ENCODE results near the gene CLIC5. TPM values are rescaled to one million over a fixed set of nuclear protein-coding genes. Genes with fewer than 3 reads are reported as not detected.

The CLIC5 gene
- total and polyA plus RNA-seq, 2 donors (not counting 1 experiment from before 2014, with no cell fraction given), result 0.96 to 0.97 TPM

DNA sequence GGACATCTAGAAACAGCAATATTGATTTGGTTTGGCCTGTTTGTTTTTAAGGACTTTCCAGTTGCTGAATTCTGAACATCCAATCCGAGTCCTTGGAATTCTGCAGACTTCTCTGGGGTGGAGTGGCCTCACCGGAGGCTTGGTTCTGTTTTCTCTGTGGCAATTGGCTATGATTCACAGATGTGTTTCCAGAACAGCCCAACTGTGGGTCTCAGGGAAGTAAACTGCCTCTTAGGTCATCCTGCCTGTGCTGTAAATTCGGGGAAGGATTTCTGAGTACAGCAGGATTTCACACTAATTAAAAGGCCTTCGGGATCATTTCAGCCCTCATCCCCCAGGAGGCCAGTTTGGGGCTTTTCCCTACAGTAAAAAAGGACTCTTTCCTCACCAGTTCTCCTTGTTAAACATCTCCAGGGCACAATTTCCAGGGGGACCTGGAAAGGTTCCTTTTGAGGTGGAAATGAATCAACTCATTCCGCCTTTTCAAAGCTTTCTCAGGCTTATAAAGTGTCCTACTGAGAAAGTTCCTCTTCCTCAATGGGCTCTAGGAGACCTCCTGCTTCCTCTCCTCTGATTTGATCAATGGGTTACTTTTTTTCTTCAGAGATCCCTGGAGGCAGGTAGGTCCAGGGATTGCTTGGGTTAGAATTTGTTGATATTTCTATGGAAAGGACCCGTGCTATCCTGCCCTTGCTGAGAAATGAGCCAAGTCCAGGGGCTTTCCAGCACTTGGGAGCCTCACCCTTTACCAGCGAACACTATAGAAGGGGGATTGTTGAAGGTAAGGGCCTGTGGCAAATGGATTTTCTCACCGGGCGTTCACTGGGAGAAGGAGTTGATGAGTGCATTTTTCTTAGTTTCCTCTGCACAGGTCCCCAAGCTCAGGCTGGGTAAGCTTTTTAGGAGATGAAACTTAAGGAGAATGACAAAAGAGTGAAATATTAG is 114.6 kb downstream of the CLIC5 start:
- H3K9me3 ChIP-seq (ENCODE audit: control extremely low read depth in 1 of 3, control insufficient read depth in 2 of 3, insufficient read depth in 1 of 3, low read length in 2 of 3), result no peaks in the 10 kb centered on the region
- intact Hi-C loops (cut with micrococcal nuclease), result no loop called here
- no peaks in the 10 kb centered on the region for H3K27me3 ChIP-seq (replicated peaks in 1 of 4; ENCODE audit: control extremely low read depth in 1 of 4, control insufficient read depth in 3 of 4, insufficient read depth in 4 of 4, low read length in 3 of 4)
- ATAC-seq (ENCODE audit: low read depth), result no peak
- no peaks in the 10 kb centered on the region for H3K79me2 ChIP-seq (ENCODE audit: control insufficient read depth, insufficient read depth, low read length)
- no peaks in the 10 kb centered on the region for H3K4me1 ChIP-seq (ENCODE audit: control insufficient read depth in 2 of 2, insufficient read depth in 2 of 2, low read length in 2 of 2)
- Mint-ChIP-seq H3K9me3 (ENCODE audit: insufficient read depth) (no peaks in the 10 kb centered on the region), H3K27me3 (no peaks in the 10 kb centered on the region), H3K27ac (no peak overlapping the region), H3K4me3 (no peak overlapping the region), H3K4me1 (no peaks in the 10 kb centered on the region)
- H4K20me1 ChIP-seq (ENCODE audit: control insufficient read depth, insufficient read depth, low read length, poor library complexity, severe bottlenecking), result no peaks in the 10 kb centered on the region
- TF ChIP-seq, protein P1, sequence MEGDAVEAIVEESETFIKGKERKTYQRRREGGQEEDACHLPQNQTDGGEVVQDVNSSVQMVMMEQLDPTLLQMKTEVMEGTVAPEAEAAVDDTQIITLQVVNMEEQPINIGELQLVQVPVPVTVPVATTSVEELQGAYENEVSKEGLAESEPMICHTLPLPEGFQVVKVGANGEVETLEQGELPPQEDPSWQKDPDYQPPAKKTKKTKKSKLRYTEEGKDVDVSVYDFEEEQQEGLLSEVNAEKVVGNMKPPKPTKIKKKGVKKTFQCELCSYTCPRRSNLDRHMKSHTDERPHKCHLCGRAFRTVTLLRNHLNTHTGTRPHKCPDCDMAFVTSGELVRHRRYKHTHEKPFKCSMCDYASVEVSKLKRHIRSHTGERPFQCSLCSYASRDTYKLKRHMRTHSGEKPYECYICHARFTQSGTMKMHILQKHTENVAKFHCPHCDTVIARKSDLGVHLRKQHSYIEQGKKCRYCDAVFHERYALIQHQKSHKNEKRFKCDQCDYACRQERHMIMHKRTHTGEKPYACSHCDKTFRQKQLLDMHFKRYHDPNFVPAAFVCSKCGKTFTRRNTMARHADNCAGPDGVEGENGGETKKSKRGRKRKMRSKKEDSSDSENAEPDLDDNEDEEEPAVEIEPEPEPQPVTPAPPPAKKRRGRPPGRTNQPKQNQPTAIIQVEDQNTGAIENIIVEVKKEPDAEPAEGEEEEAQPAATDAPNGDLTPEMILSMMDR (IDR thresholded peaks at IDR 0.05), result no peak
- no peak for TF ChIP-seq EZH2 (IDR thresholded peaks at IDR 0.05; ENCODE audit: borderline replicate concordance, insufficient read depth, low read depth, low read length, poor library complexity, severe bottlenecking)
- POLR2A ChIA-PET, result no interaction called here
- WGBS (ENCODE audit: insufficient coverage), result 95% methylated on average over 7 of the region's 9 CpGs
- H3K9ac ChIP-seq (ENCODE audit: low read length), result no peak overlapping the region
- DNase-seq, result no peak
- CTCF ChIA-PET, result interaction anchor here (0.7 to 1.2 kb wide), 2 partner anchors 8 to 21 kb away, joined by 3 read pairs; no protein-coding TSS in a partner anchor
- no peak overlapping the region for H2AFZ ChIP-seq (ENCODE audit: insufficient read depth, low read depth, low read length, poor library complexity, severe bottlenecking)
- H3K27ac ChIP-seq (ENCODE audit: low read length in 2 of 2), result no peak overlapping the region
- no peak overlapping the region for H3K4me3 ChIP-seq (ENCODE audit: control extremely low read depth in 1 of 5, extremely low read depth in 1 of 5, insufficient read depth in 1 of 5, low read depth in 2 of 5, low read length in 4 of 5)
- H3K4me2 ChIP-seq (replicated peaks; ENCODE audit: low read depth, low read length, poor library complexity, severe bottlenecking), result no peak overlapping the region
- H3K36me3 ChIP-seq (replicated peaks in 1 of 2; ENCODE audit: control extremely low read depth in 1 of 2, control insufficient read depth in 1 of 2, extremely low read depth in 1 of 2, insufficient read depth in 2 of 2, low read length in 1 of 2), result no peaks in the 10 kb centered on the region

DNA sequence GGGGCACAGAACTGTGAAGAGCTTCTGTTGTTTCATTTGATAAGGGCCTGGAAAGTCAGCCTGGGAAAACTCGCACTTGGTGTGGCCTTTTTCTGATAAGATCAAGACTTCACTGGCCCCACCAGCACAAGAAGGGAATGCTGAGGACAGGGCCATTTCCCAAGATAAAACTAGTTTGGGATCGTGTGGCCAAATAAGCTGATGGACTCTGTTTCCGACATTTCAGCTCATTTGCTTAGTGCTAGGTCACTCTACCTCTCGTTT is 116.0 kb downstream of the CLIC5 start:
- H3K27ac ChIP-seq (ENCODE audit: low read length in 2 of 2), result no peak overlapping the region
- Mint-ChIP-seq H3K27ac (no peak overlapping the region), H3K4me1 (no peaks in the 10 kb centered on the region), H3K4me3 (no peak overlapping the region), H3K9me3 (ENCODE audit: insufficient read depth) (no peaks in the 10 kb centered on the region), H3K27me3 (no peaks in the 10 kb centered on the region)
- CTCF ChIA-PET, result no interaction called here
- whole genome bisulfite sequencing (ENCODE audit: insufficient coverage), result 100% methylated on average over 4 of the region's 4 CpGs
- H3K27me3 ChIP-seq (replicated peaks in 1 of 4; ENCODE audit: control extremely low read depth in 1 of 4, control insufficient read depth in 3 of 4, insufficient read depth in 4 of 4, low read length in 3 of 4), result no peaks in the 10 kb centered on the region
- no peaks in the 10 kb centered on the region for H3K9me3 ChIP-seq (ENCODE audit: control extremely low read depth in 1 of 3, control insufficient read depth in 2 of 3, insufficient read depth in 1 of 3, low read length in 2 of 3)
- H2AFZ ChIP-seq (ENCODE audit: insufficient read depth, low read depth, low read length, poor library complexity, severe bottlenecking), result no peak overlapping the region
- intact Hi-C loops (cut with micrococcal nuclease), result no loop called here
- no peak overlapping the region for H3K9ac ChIP-seq (ENCODE audit: low read length)
- POLR2A ChIA-PET, result no interaction called here
- no peaks in the 10 kb centered on the region for H4K20me1 ChIP-seq (ENCODE audit: control insufficient read depth, insufficient read depth, low read length, poor library complexity, severe bottlenecking)
- no peak overlapping the region for H3K4me3 ChIP-seq (ENCODE audit: control extremely low read depth in 1 of 5, extremely low read depth in 1 of 5, insufficient read depth in 1 of 5, low read depth in 2 of 5, low read length in 4 of 5)
- H3K4me2 ChIP-seq (replicated peaks; ENCODE audit: low read depth, low read length, poor library complexity, severe bottlenecking), result no peak overlapping the region
- no peaks in the 10 kb centered on the region for H3K36me3 ChIP-seq (replicated peaks in 1 of 2; ENCODE audit: control extremely low read depth in 1 of 2, control insufficient read depth in 1 of 2, extremely low read depth in 1 of 2, insufficient read depth in 2 of 2, low read length in 1 of 2)
- TF ChIP-seq, protein P1 (IDR thresholded peaks at IDR 0.05), result no peak
- H3K4me1 ChIP-seq (ENCODE audit: control insufficient read depth in 2 of 2, insufficient read depth in 2 of 2, low read length in 2 of 2), result no peaks in the 10 kb centered on the region
- DNase-seq (no peak), ATAC-seq (ENCODE audit: low read depth) (no peak)
- H3K79me2 ChIP-seq (ENCODE audit: control insufficient read depth, insufficient read depth, low read length), result no peaks in the 10 kb centered on the region

Measured in B cell (primary cell).